ENCODE results near the gene HSPA4.

GRCh38 chr5:133086366-133086875 is 34.6 kb downstream of the HSPA4 start:
- TF ChIP-seq POLR2A (IDR thresholded peaks at IDR 0.05): no peak
- no peak for TF ChIP-seq CTCF (IDR thresholded peaks at IDR 0.05)

Data from ovary (tissue), 3 donors.